Parathyroid adenoma (tissue), 2 donors: ENCODE measurements around the gene SRGAP1.
"Not testable (repeated sequence)": the region's sequence is repeated elsewhere in the genome, so short reads cannot be mapped to it uniquely, and the experiment has no call there.

Experiments used
- H2AFZ ChIP-seq: fragments of 300-600 bp; sonication (generic); one replicate; pipeline ENCODE4 v1.7.0; 2017; ENCODE audit warnings: antibody characterized with exemption, mild to moderate bottlenecking
- H3K27ac ChIP-seq: fragments of 300-600 bp; sonication (generic); one replicate; pipeline ENCODE4 v1.7.0; 2017
- H3K27me3 ChIP-seq: fragments of 300-600 bp; sonication (generic); one replicate; pipeline ENCODE4 v1.7.0; 2017; ENCODE audit warnings: low read length; ENCODE audit not compliant: control insufficient read depth, insufficient read depth
- H3K36me3 ChIP-seq: fragments of 300-600 bp; sonication (generic); one replicate; pipeline ENCODE4 v1.7.0; 2017; ENCODE audit warnings: low read length; ENCODE audit not compliant: control insufficient read depth, insufficient read depth
- H3K4me1 ChIP-seq: fragments of 300-600 bp; sonication (generic); one replicate; pipeline ENCODE4 v1.7.0; 2017; ENCODE audit warnings: control low read depth
- H3K4me2 ChIP-seq: fragments of 300-600 bp; sonication (generic); one replicate; pipeline ENCODE4 v1.7.0; 2017; ENCODE audit warnings: low read length
- H3K4me3 ChIP-seq: fragments of 300-600 bp; sonication (generic); one replicate; pipeline ENCODE4 v1.7.0; 2017; ENCODE audit warnings: low read depth, low read length
- H3K79me2 ChIP-seq: fragments of 300-600 bp; sonication (generic); one replicate; pipeline ENCODE4 v1.7.0; 2017; ENCODE audit warnings: control low read depth
- H3K9ac ChIP-seq: fragments of 300-600 bp; sonication (generic); one replicate; pipeline ENCODE4 v1.7.0; 2017; ENCODE audit warnings: mild to moderate bottlenecking
- H3K9me3 ChIP-seq: fragments of 300-600 bp; sonication (generic); one replicate; pipeline ENCODE4 v1.7.0; 2017; ENCODE audit warnings: low read length; ENCODE audit not compliant: control insufficient read depth
- CTCF ChIP-seq: fragments of 300-600 bp; sonication (generic); IDR thresholded peaks from one replicate; pipeline ENCODE4 v1.7.0; 2017; ENCODE audit warnings: antibody characterized with exemption, mild to moderate bottlenecking
- donor health status: primary hyperparathyroidism.

Gene SRGAP1

DNA sequence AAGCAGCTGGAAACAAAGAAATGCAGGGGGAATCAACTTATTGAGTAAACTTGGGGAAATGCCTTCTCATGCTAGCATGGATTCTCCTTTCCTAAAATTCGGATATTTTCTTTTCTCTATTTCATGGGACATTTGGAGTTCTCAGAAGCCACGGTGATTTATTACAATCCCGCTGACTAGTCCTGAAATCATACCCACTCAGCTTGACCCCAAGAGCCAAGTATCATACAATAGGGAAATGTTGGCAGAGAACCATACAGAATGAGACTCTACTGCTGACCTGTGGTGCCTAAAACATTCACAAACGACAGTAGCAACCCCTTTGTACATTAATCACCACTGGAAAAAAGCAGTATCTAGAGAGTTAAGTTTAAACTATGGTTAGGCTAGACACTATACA, 265.2 kb downstream of the SRGAP1 start:
- H3K4me2 ChIP-seq = no peak overlapping the region
- TF ChIP-seq CTCF = no peak
- no peaks in the 10 kb centered on the region for H3K9me3 ChIP-seq
- no peak overlapping the region for H3K4me3 ChIP-seq
- no peak overlapping the region for H3K9ac ChIP-seq
- no peaks in the 10 kb centered on the region for H3K79me2 ChIP-seq
- H3K36me3 ChIP-seq = no peaks in the 10 kb centered on the region
- H2AFZ ChIP-seq = no peak overlapping the region
- no peaks in the 10 kb centered on the region for H3K4me1 ChIP-seq
- H3K27me3 ChIP-seq = no peaks in the 10 kb centered on the region
- no peak overlapping the region for H3K27ac ChIP-seq

DNA sequence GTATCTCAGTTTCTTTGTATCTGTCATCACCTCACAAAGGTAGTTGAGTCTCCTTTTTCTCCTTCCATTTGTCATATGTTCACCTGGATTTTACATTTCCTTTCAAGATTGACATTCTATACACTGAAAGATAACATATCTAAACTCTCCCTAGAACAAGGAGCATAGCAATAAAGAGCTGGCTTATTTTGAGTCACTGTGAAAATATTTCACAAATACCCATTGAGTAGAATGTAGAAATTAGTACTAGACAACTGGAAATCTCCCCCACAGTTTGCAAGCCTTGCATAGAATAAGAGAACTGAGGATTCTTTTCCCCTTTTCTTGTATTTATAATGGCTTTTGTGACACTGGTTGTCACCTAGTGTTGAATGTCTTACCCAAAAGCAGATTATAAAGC, 266.4 kb downstream of the SRGAP1 start:
- no peak for TF ChIP-seq CTCF
- no peak overlapping the region for H3K9ac ChIP-seq
- no peaks in the 10 kb centered on the region for H3K27me3 ChIP-seq
- H3K36me3 ChIP-seq = no peaks in the 10 kb centered on the region
- H3K4me2 ChIP-seq = no peak overlapping the region
- no peaks in the 10 kb centered on the region for H3K79me2 ChIP-seq
- H3K9me3 ChIP-seq = no peaks in the 10 kb centered on the region
- no peak overlapping the region for H3K4me3 ChIP-seq
- no peak overlapping the region for H2AFZ ChIP-seq
- H3K4me1 ChIP-seq = no peaks in the 10 kb centered on the region
- H3K27ac ChIP-seq = no peak overlapping the region

GRCh38 chr12:64116969-64117368, 272.5 kb downstream of the SRGAP1 start:
- H3K9me3 ChIP-seq = no peaks in the 10 kb centered on the region
- H3K9ac ChIP-seq = no peak overlapping the region
- no peaks in the 10 kb centered on the region for H3K36me3 ChIP-seq
- no peak overlapping the region for H3K4me2 ChIP-seq
- no peaks in the 10 kb centered on the region for H3K27me3 ChIP-seq
- no peak for TF ChIP-seq CTCF
- no peak overlapping the region for H3K27ac ChIP-seq
- no peaks in the 10 kb centered on the region for H3K79me2 ChIP-seq
- no peak overlapping the region for H2AFZ ChIP-seq
- H3K4me3 ChIP-seq = no peak overlapping the region
- H3K4me1 ChIP-seq = no peaks in the 10 kb centered on the region

GRCh38 chr12:64120568-64120967, 276.1 kb downstream of the SRGAP1 start:
- H3K9ac ChIP-seq = no peak overlapping the region
- H3K4me2 ChIP-seq = no peak overlapping the region
- H3K27me3 ChIP-seq = no peaks in the 10 kb centered on the region
- H3K4me3 ChIP-seq = no peak overlapping the region
- H2AFZ ChIP-seq = no peak overlapping the region
- no peaks in the 10 kb centered on the region for H3K36me3 ChIP-seq
- H3K9me3 ChIP-seq = no peaks in the 10 kb centered on the region
- H3K4me1 ChIP-seq = peaks cover under 1% of the 10 kb centered on the region
- TF ChIP-seq CTCF = no peak
- H3K79me2 ChIP-seq = no peaks in the 10 kb centered on the region
- H3K27ac ChIP-seq = no peak overlapping the region

DNA sequence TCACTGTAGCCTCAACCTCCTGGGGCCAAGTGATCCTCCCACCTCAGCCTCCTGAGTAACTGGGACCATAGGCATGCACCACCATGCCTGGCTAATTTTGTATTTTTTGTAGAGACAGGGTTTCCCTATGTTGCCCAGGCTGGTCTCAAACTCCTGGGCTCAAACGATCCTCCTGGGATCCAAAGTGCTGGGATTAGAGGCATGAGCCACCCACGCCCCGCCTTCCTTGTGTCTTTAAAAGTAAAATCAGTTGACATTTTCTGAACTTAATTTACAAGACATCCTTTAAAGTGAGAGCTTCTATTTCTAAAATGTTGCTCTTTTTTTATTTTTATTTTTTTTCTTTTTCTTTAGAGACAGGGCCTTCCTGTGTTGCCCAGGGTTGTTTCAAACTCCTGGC, 276.6 kb downstream of the SRGAP1 start:
- H3K79me2 ChIP-seq, H3K4me3 ChIP-seq, H3K9me3 ChIP-seq, H3K4me1 ChIP-seq, H3K9ac ChIP-seq, H3K27me3 ChIP-seq, H3K36me3 ChIP-seq, H3K27ac ChIP-seq, H3K4me2 ChIP-seq, H2AFZ ChIP-seq: not testable (repeated sequence)
